IPS-NIHi11 (cell line): ENCODE data around the gene GALNT9.

Experiments used
- DNase-seq: peaks from one replicate; pipeline ENCODE4 v3.0.0; 2012; ENCODE audit warnings: mixed read lengths, low spot score

The GALNT9 gene

DNA sequence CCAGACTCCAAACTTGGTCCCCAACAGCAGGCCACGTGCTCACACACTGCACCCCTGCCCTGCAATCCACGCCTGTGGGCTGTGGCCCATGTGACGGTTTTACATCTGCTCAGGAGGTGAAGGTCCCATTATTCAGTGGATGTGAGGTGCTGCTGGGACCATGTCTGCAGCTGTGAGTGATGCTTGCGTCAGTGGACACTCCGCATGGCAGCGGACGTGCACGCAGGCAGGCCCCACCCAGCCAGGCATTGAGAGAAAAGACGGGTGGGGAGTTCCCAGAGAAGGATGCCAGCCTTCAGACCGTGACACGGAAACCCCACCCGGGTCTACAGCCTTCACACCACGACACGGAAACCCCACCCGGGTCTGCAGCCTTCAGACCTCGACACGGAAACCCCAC, 117.6 kb downstream of the GALNT9 start:
- no peak for DNase-seq

GRCh38 chr12:132211326-132211725, 118.1 kb downstream of the GALNT9 start:
- no peak for DNase-seq

DNA sequence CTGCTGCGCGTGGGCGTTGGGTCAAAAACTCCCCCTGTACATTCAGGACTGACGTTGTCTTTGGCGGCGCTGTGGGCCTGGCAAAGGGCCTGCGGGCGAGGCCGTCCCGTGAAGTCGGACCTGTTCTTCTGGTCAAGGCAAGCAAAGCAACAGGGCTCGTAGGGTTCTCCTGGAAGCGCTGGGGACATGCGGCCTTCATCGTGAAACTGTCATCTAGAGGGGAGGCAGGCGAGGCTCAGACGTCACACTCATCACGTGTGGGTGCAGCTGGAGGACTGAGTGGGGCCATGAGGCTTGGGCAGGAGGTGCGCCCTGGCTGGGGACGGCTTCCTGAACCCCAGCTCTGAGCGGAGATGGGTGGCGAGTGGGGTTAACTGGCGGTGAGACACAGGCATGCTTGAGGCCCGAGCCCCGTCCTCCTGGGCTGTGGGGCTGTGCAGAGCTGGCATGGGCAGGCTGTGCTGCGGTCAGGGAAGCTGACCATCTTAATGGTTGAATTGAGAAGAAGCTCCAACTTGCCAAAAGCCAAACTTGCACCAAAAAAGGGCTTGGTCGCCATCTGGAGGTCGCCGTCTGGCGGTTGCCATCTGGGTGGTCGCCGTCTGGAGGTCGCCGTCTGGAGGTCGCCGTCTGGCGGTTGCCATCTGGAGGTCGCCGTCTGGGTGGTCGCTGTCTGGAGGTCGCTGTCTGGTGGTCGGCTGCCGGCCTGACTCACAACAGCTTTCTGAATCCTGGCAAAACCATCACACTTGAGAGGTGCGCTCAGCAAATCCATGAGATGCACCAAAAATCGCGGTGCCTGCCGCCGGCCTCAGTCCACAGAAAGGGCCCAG, 119.0 kb downstream of the GALNT9 start:
- no peak for DNase-seq

DNA sequence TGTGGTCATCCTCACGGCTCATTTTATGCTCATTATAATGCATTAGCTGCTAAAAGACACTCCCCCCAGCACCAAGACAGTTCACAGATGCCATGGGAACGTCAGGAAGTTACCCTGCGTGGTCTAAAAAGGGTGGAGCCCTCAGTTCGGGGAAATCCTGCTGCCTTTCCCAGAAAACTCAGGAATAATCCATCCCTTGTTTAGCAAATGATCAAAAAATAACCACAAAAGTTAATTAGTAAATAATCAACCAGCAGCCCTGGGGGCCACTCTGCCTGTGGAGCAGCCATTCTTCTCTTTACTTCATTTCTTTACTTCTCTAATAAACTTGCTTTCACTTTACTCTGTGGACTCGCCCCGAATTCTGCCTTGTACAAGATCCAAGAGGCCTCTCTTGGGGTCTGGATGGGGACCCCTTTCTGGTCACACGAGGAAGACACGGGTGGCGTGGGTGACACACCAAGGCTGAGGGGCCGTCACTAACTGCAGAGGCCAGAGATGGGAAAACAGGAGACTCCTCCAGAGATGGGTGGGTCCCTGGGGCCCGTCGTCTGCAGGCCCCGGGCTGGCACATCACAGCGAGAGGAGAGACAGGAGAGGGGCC, 119.7 kb downstream of the GALNT9 start:
- DNase-seq, result no peak

GRCh38 chr12:132208153-132208823, 121.1 kb downstream of the GALNT9 start:
- DNase-seq, result peak; percentile 10

DNA sequence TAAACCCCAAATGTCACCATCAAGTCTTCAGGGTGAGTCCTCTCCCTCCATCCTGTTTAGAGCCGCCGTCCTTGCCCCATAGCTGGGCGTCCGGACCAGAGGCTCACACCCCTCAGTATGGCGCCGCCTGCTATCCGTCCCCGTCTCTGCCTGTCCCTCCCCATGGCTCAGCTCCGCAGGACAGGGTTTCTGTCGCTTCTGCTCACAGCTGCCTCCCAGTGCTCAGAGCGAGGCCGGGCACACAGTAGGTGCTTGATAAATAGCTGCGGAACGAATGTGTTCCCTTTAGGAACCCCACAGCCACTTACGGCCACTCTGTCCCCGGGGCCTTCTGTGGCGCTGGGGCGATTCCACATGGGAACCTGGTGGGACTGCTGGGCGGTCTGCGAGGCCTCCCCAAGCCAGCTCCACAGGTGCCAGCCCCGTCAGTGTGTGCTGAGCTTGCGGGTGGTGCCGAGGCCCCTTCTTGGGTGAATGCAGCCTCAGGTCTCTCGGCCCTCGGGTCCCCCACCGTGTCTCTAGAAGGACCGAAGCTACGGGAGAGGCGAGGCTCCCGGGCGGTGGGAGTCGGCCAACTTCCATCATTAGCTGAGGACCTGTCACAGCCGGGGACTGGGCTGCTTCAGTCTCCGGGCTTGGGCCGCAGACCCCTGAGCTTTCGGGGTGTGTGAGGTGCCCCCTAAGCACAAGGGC, 122.2 kb downstream of the GALNT9 start:
- peak; percentile 13 for DNase-seq

- DNase-seq, result no peak
Measured at GRCh38 chr12:132206046-132206434, 123.3 kb downstream of the GALNT9 start.

DNA sequence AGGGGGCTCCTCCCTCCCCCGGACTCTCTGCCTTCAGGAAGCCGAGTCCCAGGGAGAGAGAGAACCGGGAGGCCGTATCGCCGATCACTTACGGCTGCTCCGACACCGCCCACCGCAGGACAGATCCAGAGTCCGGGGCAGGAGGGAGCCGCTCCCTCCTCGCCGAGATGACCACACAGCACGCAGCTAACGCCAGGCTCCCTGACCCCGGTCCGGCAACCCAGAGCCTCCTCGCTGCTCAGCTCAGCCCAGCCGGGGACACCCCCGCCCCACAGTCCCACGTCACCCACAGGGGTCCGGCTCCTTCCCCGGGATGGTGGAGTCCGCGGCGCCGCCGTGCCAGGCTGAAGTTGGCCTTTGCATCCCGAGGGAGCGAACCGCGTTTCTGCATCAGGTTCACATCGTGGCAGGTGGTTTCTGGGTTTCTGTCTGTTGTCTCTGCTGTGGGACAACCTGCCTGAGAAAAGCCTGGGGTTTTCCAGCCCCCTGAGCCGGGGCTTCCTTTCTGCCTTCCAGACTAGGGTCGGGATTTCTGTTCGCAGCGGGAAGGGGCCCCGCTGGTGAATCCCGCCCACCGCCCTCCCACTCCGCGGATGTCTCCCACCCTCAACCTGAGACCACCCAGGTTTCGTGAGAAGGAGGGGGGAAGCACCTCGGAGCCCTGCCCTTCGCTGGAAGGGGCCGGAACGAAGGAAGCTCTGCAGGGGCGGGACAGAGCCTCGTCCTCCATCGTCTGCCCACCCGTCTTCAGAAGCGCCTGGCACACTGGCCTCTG, 123.9 kb downstream of the GALNT9 start:
- peak; percentile 60 for DNase-seq

- DNase-seq, result no peak
Measured at GRCh38 chr12:132204793-132205270, 124.6 kb downstream of the GALNT9 start.

GRCh38 chr12:132204063-132204792, 125.2 kb downstream of the GALNT9 start:
- no peak for DNase-seq

DNA sequence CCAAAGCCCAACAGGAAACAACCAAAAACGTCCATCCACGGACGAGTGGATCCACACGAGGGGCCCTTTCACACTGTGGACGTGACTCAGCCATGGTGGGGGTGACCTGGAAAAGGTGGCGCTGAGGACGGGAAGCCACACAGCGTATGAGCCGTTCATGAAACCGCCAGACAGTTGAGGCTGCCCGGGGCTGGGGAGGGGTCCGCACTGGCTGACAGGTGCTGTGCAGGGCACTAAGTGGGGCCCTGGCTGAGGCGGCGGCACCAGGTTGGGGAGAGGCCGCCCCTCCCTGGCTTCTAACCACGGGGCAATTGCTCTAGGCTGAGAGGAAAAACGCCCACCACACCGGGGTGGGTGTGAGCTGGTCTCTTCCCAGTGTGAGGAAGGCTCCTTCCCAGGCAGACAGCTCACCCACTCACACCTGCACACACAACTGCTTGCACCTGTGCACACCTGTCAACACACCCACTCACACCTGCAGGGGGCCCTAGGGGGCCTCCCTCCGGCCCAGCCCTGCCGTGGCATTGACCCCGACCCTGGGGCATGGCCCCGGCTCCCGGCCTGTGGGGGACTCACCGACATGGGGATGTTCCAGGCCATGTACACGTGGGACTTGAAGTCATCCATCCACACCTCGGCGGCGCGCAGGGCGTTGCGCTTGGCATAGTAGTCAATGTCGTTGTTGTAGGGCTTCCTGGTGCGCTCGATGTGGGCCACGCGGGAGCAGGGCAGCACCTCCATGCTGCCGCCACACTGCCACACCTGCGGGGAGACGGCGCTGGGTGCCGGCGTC, 126.3 kb downstream of the GALNT9 start:
- no peak for DNase-seq

DNA sequence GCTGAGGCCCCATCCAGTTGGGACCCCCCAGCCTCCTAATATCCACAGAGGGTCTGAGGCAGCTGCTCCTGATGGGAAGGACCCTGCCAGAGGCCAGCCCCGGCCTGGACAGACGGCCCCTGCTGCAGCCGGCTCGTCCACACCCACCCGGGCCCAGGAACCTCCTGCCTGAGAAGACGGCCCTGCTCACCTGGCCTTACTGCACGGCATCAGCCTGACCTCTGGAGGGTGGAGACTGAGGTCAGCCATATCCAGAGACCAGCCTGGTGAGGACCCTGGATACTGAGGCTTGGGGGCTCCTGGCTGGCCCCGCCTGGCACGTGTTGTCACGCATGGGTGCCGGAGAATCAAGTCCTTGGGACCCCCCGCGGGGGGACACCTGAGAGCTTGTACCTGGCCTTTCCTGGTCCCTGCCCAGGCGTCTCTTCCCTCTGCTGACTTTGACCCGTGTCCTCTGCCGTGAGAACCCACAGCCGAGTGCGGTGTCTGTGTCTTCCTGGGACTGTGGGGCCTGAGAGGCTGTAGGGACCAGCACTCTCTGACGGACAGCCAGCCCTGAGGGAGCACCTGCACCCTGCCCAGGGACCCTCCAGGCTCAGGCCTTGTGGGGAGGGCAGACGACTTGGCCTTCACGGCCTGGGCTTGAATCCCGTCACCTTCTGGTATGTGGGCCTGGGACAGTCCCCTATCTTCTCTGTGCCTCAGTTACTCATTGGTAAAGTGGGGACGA, 127.8 kb downstream of the GALNT9 start:
- DNase-seq, result no peak

- no peak for DNase-seq
Measured at GRCh38 chr12:132200800-132201199, 128.6 kb downstream of the GALNT9 start.

- DNase-seq, result no peak
Measured at GRCh38 chr12:132199526-132200319, 129.7 kb downstream of the GALNT9 start.

DNA sequence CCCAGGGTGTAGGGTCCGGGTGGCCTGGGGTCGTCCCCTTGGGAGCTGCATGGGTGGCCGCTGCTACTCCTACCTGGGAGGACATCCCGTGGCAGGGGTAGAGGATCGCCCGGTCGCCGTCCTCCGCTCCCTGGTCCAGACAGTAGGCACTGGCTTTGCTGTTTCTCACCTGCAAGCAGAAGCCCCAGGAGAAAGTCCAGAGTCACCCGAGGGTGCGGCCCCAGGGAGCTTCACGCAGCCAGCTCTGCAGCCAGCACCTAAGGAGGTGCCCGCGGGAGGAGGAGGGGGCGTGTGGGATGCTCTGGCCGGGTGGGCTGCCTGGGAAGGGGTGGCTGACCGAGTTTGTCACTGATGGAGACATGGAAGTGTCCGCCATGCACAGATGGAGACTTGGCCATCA, 130.3 kb downstream of the GALNT9 start:
- DNase-seq, result no peak

GRCh38 chr12:132197581-132198354, 131.6 kb downstream of the GALNT9 start:
- DNase-seq, result no peak

- DNase-seq, result no peak
Measured at GRCh38 chr12:132196873-132197390, 132.5 kb downstream of the GALNT9 start.
